Neuronal stem cell (in vitro differentiated cells): Measurements from ENCODE around the gene RBM15B.

Experiments used
- DNase-seq: peaks from one replicate; pipeline ENCODE4 v3.0.0-alpha.2; 2013; ENCODE audit warnings: low spot score
- H2AFZ ChIP-seq: one replicate; pipeline ENCODE4 v1.6.1; 2013; ENCODE audit warnings: mild to moderate bottlenecking, low read length, inconsistent platforms
- H2AK5ac ChIP-seq: 2 replicates; pipeline ENCODE4 v1.6.1; 2013; ENCODE audit warnings: low read depth, mild to moderate bottlenecking, inconsistent platforms, low read length, moderate library complexity, mixed read lengths
- H2BK120ac ChIP-seq: 2 replicates; pipeline ENCODE4 v1.6.1; 2013; ENCODE audit warnings: low read depth, mild to moderate bottlenecking, inconsistent platforms, low read length, moderate library complexity, mixed read lengths
- H2BK12ac ChIP-seq: one replicate; pipeline ENCODE4 v1.6.1; 2013; ENCODE audit warnings: low read length, inconsistent platforms
- H2BK15ac ChIP-seq: 2 replicates; pipeline ENCODE4 v1.6.1; 2013; ENCODE audit warnings: mild to moderate bottlenecking, low read length, inconsistent platforms, mixed read lengths
- H2BK5ac ChIP-seq: one replicate; pipeline ENCODE4 v1.6.1; 2013; ENCODE audit warnings: inconsistent platforms, mild to moderate bottlenecking, low read length, moderate library complexity
- H3K14ac ChIP-seq: one replicate; pipeline ENCODE4 v1.6.1; 2013; ENCODE audit warnings: low read length, inconsistent platforms
- H3K18ac ChIP-seq: 2 replicates; pipeline ENCODE4 v1.6.1; 2013; ENCODE audit warnings: low read length, inconsistent platforms
- H3K23ac ChIP-seq: 2 replicates; pipeline ENCODE4 v1.6.1; 2013; ENCODE audit warnings: low read depth, mild to moderate bottlenecking, mixed read lengths, low read length, inconsistent platforms; ENCODE audit not compliant: poor library complexity
- H3K27ac ChIP-seq: replicated peaks from 3 replicates; pipeline ENCODE4 v1.5.1; 2013; ENCODE audit warnings: low read length, inconsistent platforms
- H3K27me3 ChIP-seq, 3 experiments: 2 replicates each; pipeline ENCODE4 v1.6.1; 2013; ENCODE audit warnings: low read length in 3 of 3, mild to moderate bottlenecking in 2 of 3, inconsistent platforms in 1 of 3, low read depth in 1 of 3, mixed read lengths in 1 of 3, moderate library complexity in 1 of 3; ENCODE audit not compliant: control insufficient read depth in 3 of 3, insufficient read depth in 3 of 3
- H3K36me3 ChIP-seq, 2 donors: replicated peaks in 1 of 2; 2 replicates each; pipeline ENCODE4 v1.6.1; 2013; ENCODE audit warnings: low read length in 2 of 2; ENCODE audit not compliant: control insufficient read depth in 2 of 2, insufficient read depth in 2 of 2
- H3K4ac ChIP-seq: 2 replicates; pipeline ENCODE4 v1.6.1; 2013; ENCODE audit warnings: inconsistent platforms, mild to moderate bottlenecking, low read length, moderate library complexity
- H3K4me1 ChIP-seq, 2 donors: 1 replicate in 1 of 2; 2 replicates in 1 of 2; pipeline ENCODE4 v1.6.1; 2013; ENCODE audit warnings: low read length in 2 of 2, low read depth in 1 of 2; ENCODE audit not compliant: control insufficient read depth in 2 of 2, insufficient read depth in 1 of 2
- H3K4me2 ChIP-seq: one replicate; pipeline ENCODE4 v1.6.1; 2013; ENCODE audit warnings: mild to moderate bottlenecking, low read length, inconsistent platforms; ENCODE audit not compliant: insufficient read depth, poor library complexity, severe bottlenecking
- H3K4me3 ChIP-seq, 2 donors: 2 replicates each; pipeline ENCODE4 v1.5.1; 2013; ENCODE audit warnings: low read length in 2 of 2, mild to moderate bottlenecking in 2 of 2, inconsistent platforms in 1 of 2, moderate library complexity in 1 of 2
- H3K79me1 ChIP-seq: one replicate; pipeline ENCODE4 v1.6.1; 2013; ENCODE audit warnings: low read depth, mild to moderate bottlenecking, inconsistent platforms, low read length, moderate library complexity
- H3K9ac ChIP-seq: one replicate; pipeline ENCODE4 v1.6.1; 2013; ENCODE audit warnings: mild to moderate bottlenecking, low read depth, low read length, inconsistent platforms; ENCODE audit not compliant: poor library complexity
- H3K9me3 ChIP-seq, 2 donors: replicated peaks in 1 of 2; 2 replicates each; pipeline versions ENCODE3 to v1.6.1; 2013; ENCODE audit warnings: low read length in 2 of 2, mild to moderate bottlenecking in 2 of 2, inconsistent platforms in 1 of 2, low read depth in 1 of 2, mixed read lengths in 1 of 2, moderate library complexity in 1 of 2; ENCODE audit not compliant: control insufficient read depth in 2 of 2, insufficient read depth in 1 of 2
- H4K8ac ChIP-seq: one replicate; pipeline ENCODE4 v1.6.1; 2013; ENCODE audit warnings: low read depth, mild to moderate bottlenecking, inconsistent platforms, low read length, moderate library complexity
- H4K91ac ChIP-seq: one replicate; pipeline ENCODE4 v1.6.1; 2013; ENCODE audit warnings: low read length, low read depth, mild to moderate bottlenecking, inconsistent platforms; ENCODE audit not compliant: poor library complexity
- whole genome bisulfite sequencing, 2 donors: extraction: QIAGEN DNeasy Blood & Tissue Kit; methylation state at CpG; one replicate each; pipeline ENCODE4 v1.1.7; 2013; ENCODE audit warnings: missing lambda C conversion rate in 2 of 2, mixed read lengths in 1 of 2; ENCODE audit not compliant: insufficient read length in 2 of 2, insufficient replicate concordance in 1 of 2; ENCODE audit errors: extremely low coverage in 2 of 2; 5-methylcytosine and 5-hydroxymethylcytosine counted together

The RBM15B gene

DNA sequence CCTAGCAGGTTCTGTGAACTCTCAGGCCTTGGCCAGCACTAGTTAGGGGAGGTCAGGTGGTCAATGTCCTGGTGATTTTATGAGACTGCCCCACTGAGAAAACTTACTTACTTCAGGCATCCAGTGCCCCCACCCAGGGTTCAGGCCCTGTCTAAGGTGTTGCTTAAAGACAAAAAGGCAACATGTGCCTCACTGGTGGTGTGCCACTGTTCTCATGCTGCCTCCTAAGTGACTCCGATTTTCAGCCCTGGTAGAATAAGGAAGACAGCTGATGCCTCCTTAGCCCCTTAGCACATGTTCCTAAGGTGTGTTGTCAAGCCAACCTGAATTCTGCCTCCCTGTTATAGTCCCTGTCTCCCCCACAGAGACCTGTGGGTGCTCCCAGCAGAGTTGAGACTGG, 5.3 kb downstream of the RBM15B start:
- Histone ChIP-seq H3K36me3 (peaks cover 61 to 94% of the 10 kb centered on the region in 2 donors), H3K9me3 (peaks cover 12 to 25% of the 10 kb centered on the region in 2 donors), H3K27me3 (no peaks in the 10 kb centered on the region), H2BK15ac (no peak overlapping the region), H4K8ac (no peak overlapping the region), H3K23ac (no peak overlapping the region), H2AK5ac (no peak overlapping the region), H2BK5ac (no peak overlapping the region), H3K4me2 (no peak overlapping the region), H3K14ac (no peak overlapping the region), H3K4me3 (no peak overlapping the region), H2BK12ac (no peak overlapping the region), H3K9ac (no peak overlapping the region), H4K91ac (no peak overlapping the region), H3K18ac (no peak overlapping the region), H3K79me1 (peaks cover 17% of the 10 kb centered on the region), H3K27ac (no peak overlapping the region), H3K4me1 (peaks cover 3 to 11% of the 10 kb centered on the region in 2 donors), H3K4ac (no peak overlapping the region), H2AFZ (no peak overlapping the region), H2BK120ac (no peak overlapping the region)
- no CpG with 5 or more reads among the region's 1 CpG for WGBS, 2 donors
- DNase-seq = no peak

DNA sequence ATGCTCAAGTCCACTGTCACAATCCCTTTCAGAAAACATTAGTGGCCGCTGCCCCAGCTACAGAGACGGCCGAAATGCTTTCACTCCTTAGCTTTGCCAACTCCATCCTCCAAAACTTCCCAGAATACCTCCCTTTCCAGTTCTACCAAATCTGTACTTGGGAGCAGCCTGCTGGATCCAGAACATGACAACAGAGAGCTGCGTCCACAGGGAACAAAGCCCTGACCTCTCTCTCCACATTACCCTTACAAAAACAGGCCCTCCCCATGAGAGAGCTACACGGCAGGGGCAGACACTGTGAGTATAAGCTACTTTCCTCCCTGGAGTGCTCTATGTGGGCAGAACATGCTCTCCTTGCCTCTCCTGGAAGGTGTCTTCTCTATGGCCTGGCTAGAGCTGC, 6.3 kb downstream of the RBM15B start:
- WGBS, 2 donors = no CpG with 5 or more reads among the region's 5 CpGs
- no peaks in the 10 kb centered on the region for H3K27me3 ChIP-seq

DNA sequence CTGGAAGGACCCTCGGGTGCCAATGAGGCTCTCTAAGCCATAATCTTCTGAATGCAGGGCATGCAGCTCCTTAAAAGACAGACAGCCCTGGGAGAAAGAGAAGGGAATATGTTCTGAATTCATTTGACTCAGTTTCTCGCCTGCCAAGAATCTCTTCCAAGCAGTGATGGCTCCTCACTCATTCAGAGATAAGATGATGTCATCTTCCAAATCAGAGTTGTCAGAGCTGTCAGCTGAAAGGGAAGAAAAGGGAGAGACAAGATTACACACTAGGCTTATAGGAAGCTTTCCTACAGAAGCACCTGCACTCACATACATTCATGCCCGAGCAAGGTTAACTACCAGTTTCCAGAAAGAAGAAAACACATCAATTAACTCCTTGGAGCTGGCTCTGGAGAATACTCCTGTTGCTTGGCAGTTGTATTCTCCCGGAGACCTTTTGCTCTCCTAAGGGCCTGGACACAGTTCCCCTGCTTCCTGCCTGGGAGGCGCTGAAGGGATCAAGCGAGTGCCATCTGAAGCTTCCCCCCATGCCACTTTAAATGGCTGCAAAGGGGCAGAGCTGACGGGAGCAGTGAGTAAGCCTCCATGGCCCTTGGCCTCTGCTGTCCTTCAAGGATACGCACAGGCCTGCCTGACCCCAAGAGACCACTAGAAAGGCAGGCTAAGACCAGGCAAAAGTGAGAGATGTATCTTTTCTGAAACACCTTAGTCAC, 7.7 kb downstream of the RBM15B start:
- Histone ChIP-seq H4K8ac (no peak overlapping the region), H3K9ac (no peak overlapping the region), H3K4me3 (no peak overlapping the region), H3K79me1 (no peaks in the 10 kb centered on the region), H2BK12ac (no peak overlapping the region), H3K23ac (no peak overlapping the region), H3K9me3 (peaks cover 1 to 8% of the 10 kb centered on the region in 2 donors), H2BK5ac (no peak overlapping the region), H2BK120ac (no peak overlapping the region), H2AFZ (no peak overlapping the region), H2BK15ac (no peak overlapping the region), H3K36me3 (peaks cover 51 to 94% of the 10 kb centered on the region in 2 donors), H3K14ac (no peak overlapping the region), H3K18ac (no peak overlapping the region), H2AK5ac (no peak overlapping the region), H4K91ac (no peak overlapping the region), H3K4me1 (peaks cover 0 to 1% of the 10 kb centered on the region in 2 donors), H3K4ac (no peak overlapping the region), H3K27ac (no peak overlapping the region), H3K27me3 (no peaks in the 10 kb centered on the region), H3K4me2 (no peak overlapping the region)
- no peak for DNase-seq
- no CpG with 5 or more reads among the region's 8 CpGs for WGBS, 2 donors

More for the DNA sequence above, 6.3 kb downstream of the RBM15B start:
- H3K4me2 ChIP-seq = no peak overlapping the region
- H3K9ac ChIP-seq = no peak overlapping the region
- no peak overlapping the region for H2AK5ac ChIP-seq
- no peak overlapping the region for H2AFZ ChIP-seq
- DNase-seq = no peak
- H3K4ac ChIP-seq = no peak overlapping the region
- H3K36me3 ChIP-seq = peaks cover 59 to 96% of the 10 kb centered on the region in 2 donors
- H2BK12ac ChIP-seq = no peak overlapping the region
- no peak overlapping the region for H4K91ac ChIP-seq
- no peak overlapping the region for H3K18ac ChIP-seq
- no peak overlapping the region for H2BK5ac ChIP-seq
- no peak overlapping the region for H2BK15ac ChIP-seq
- no peak overlapping the region for H3K4me3 ChIP-seq
- no peak overlapping the region for H3K27ac ChIP-seq
- H3K9me3 ChIP-seq = peaks cover 11 to 21% of the 10 kb centered on the region in 2 donors
- no peak overlapping the region for H4K8ac ChIP-seq
- peaks cover 0 to 9% of the 10 kb centered on the region in 2 donors for H3K4me1 ChIP-seq
- H2BK120ac ChIP-seq = no peak overlapping the region
- H3K14ac ChIP-seq = no peak overlapping the region
- no peak overlapping the region for H3K23ac ChIP-seq
- H3K79me1 ChIP-seq = peaks cover 12% of the 10 kb centered on the region

DNA sequence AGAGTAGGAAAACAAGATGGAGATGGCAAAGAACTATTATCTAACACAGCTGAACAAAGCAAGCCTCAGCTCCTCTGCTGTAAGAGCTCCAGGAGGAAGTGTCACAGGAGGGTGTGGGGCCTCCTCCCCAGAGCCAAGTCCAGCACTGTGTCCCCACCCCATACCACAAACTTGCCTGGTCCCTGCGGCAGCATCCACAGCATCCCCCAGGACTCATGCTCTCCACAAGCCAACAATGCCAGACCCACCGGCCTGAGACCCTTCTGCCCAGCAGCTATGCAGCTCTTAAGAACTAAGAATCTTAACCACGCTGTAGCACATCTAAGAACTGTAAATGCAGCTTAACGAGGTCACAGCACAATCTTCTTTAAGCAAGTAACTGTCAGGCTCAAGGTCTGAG, 9.1 kb downstream of the RBM15B start:
- Histone ChIP-seq H4K8ac (no peak overlapping the region), H3K4me2 (no peak overlapping the region), H2AFZ (no peak overlapping the region), H3K4ac (no peak overlapping the region), H3K18ac (no peak overlapping the region), H3K4me3 (no peak overlapping the region), H2AK5ac (no peak overlapping the region), H2BK120ac (no peak overlapping the region), H3K27ac (no peak overlapping the region), H3K4me1 (no peaks in the 10 kb centered on the region), H3K79me1 (no peaks in the 10 kb centered on the region), H3K9me3 (no peaks in the 10 kb centered on the region), H2BK15ac (no peak overlapping the region), H2BK5ac (no peak overlapping the region), H2BK12ac (no peak overlapping the region), H3K23ac (no peak overlapping the region), H3K14ac (no peak overlapping the region), H3K9ac (no peak overlapping the region), H3K36me3 (peaks cover 39 to 89% of the 10 kb centered on the region in 2 donors), H4K91ac (no peak overlapping the region), H3K27me3 (no peaks in the 10 kb centered on the region)
- DNase-seq = no peak
- no CpG with 5 or more reads among the region's 4 CpGs for WGBS, 2 donors
